Medulla oblongata (tissue), 1 donor: ENCODE results near the gene FAM120AOS.
"Not testable (repeated sequence)": the region's sequence is repeated elsewhere in the genome, so short reads cannot be mapped to it uniquely, and the experiment has no call there.

ENCODE experiments used
- DNase-seq: peaks from one replicate; pipeline ENCODE4 v3.0.0-alpha.2; 2015; ENCODE audit errors: extremely low spot score

Gene FAM120AOS

GRCh38 chr9:93467062-93467416, 13.7 kb upstream of the FAM120AOS start:
- no peak for DNase-seq

- no peak for DNase-seq
Measured at GRCh38 chr9:93466416-93467061, 13.2 kb upstream of the FAM120AOS start.

GRCh38 chr9:93465855-93466254, 12.5 kb upstream of the FAM120AOS start:
- no peak for DNase-seq

GRCh38 chr9:93464876-93465275, 11.5 kb upstream of the FAM120AOS start:
- no peak for DNase-seq

GRCh38 chr9:93464395-93464794, 11.0 kb upstream of the FAM120AOS start:
- no peak for DNase-seq

- DNase-seq = no peak
Measured at GRCh38 chr9:93463638-93464248, 10.4 kb upstream of the FAM120AOS start.

- DNase-seq = no peak
Measured at GRCh38 chr9:93461821-93462220, 8.4 kb upstream of the FAM120AOS start.

GRCh38 chr9:93461414-93461743, 8.0 kb upstream of the FAM120AOS start:
- DNase-seq = no peak

- no peak for DNase-seq
Measured at GRCh38 chr9:93460689-93461413, 7.5 kb upstream of the FAM120AOS start.

- DNase-seq = no peak
Measured at GRCh38 chr9:93459432-93459847, 6.1 kb upstream of the FAM120AOS start.

- DNase-seq = no peak
Measured at GRCh38 chr9:93458712-93459111, 5.3 kb upstream of the FAM120AOS start.

GRCh38 chr9:93457006-93457405, 3.6 kb upstream of the FAM120AOS start:
- no peak for DNase-seq

GRCh38 chr9:93456504-93456903, 3.1 kb upstream of the FAM120AOS start:
- no peak for DNase-seq

GRCh38 chr9:93456022-93456421, 2.6 kb upstream of the FAM120AOS start:
- DNase-seq = no peak

- DNase-seq = peak; percentile 59
Measured at GRCh38 chr9:93452710-93453046, 703 bp downstream of the FAM120AOS start.

- DNase-seq = no peak
Measured at GRCh38 chr9:93451849-93452709, 1.3 kb downstream of the FAM120AOS start.

- DNase-seq = peak; percentile 79
Measured at GRCh38 chr9:93450945-93451815, 2.2 kb downstream of the FAM120AOS start, which contains the start of gene FAM120A. Gene FAM120A (plus strand): TSS chr9:93451685. CDS start chr9:93451916, 231 bp downstream.

GRCh38 chr9:93447655-93448054, 5.7 kb downstream of the FAM120AOS start:
- no peak for DNase-seq

GRCh38 chr9:93446073-93446472, 7.3 kb downstream of the FAM120AOS start:
- no peak for DNase-seq

- DNase-seq = no peak
Measured at GRCh38 chr9:93440896-93441580, 12.3 kb downstream of the FAM120AOS start.

GRCh38 chr9:93439301-93439700, 14.1 kb downstream of the FAM120AOS start:
- not testable (repeated sequence) for DNase-seq
